Measurements from ENCODE around the gene PIP4K2A.

- TF ChIP-seq CTCF (IDR thresholded peaks at IDR 0.05) (no peak), POLR2A (IDR thresholded peaks at IDR 0.05) (no peak), POLR2AphosphoS5 (IDR thresholded peaks at IDR 0.05) (no peak)
Observed at GRCh38 chr10:22704471-22704911, 9.9 kb downstream of the PIP4K2A start.

Data from prostate gland (tissue), 2 donors.